CD1c-positive myeloid dendritic cell (primary cell): ENCODE results near the gene RPL7L1.
"Not testable (repeated sequence)": the region's sequence is repeated elsewhere in the genome, so short reads cannot be mapped to it uniquely, and the experiment has no call there.

Experiments used
- DNase-seq: peaks from one replicate; pipeline ENCODE4 v3.0.0-alpha.2; 2016; ENCODE audit errors: extremely low spot score

The RPL7L1 gene

DNA sequence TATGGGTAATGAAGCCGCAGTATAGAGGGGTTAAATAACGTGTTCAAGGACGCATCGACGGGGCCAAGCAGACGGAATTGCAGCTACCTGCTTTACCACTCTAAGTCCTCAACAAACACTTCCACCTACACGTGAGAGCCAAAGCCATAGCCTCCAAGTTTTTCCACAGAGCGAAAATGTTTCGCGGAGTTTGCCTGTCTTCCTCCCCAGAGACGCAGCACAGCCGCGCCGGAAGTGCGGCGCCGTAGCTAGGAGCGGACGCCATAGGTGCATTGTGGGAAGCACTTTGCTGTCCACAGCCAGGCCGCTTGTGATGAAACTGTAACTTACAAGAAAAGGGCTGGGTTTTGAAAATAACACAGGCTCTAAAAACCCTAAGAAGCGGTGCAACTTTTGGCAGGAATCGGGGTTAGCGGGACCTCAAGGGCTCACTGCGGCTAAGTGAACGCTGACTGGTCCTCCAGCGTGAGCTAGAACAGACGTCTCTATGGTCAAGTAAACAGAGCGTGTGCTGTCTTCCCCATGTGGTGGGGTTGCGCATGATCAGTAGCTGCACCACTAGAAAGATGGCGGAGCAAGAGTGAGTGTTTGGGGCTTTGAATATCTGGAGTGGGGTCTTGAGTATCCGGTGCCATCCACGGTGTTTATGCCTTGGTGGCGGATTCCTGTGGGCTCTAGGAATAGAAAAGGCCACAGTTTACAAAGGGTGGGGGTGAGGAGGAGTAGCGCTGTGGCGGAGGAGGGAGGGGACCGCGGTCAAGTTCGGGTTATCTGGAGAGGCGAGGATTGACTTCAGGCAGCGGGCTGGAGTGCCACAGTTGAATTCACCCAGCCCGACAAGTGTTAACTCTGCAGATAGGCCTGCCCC, at the start of gene RPL7L1:
Gene RPL7L1 (plus strand): TSS at position 245 of the 868 bp plus-strand sequence. CDS start 295 bp downstream, at position 540.
- peak; percentile 88 for DNase-seq

DNA sequence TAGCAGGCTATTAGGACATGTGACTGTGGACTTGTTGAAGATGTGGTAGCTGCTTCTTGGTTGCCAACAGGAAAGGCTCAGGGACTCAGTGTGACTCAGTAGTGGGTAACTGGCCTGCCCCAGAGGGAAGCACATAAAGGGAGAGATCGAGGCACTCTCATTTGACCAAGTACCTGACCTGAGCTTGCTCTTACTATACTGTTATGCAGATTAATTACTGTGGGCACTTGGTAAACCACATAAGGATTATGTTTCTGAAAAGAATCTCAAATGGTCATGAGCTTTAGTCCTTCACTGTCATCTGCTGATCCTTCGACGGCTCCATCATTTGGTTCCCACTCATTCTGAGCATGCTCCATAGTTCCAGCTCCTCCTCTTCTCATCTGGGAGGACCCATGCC, 48.2 kb upstream of the RPL7L1 start:
- no peak for DNase-seq

DNA sequence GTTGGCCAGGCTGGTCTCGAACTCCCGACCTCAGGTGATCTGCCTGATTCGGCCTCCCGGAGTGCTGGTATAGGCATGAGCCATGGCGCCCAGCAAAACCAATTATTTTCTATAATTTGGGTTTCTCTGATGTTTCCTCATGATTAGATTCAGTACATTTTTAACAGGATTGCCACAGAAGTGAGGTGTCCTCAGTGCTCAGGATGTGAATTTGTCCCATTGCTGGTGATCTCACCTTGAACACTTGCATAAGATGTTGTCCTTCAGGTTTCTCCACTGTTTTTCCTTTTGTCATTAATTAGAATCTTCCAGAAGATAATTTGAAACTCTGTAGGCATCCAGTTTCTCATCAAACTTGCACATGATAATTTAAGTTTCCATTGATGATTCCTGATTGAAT, 45.4 kb upstream of the RPL7L1 start:
- DNase-seq: no peak

DNA sequence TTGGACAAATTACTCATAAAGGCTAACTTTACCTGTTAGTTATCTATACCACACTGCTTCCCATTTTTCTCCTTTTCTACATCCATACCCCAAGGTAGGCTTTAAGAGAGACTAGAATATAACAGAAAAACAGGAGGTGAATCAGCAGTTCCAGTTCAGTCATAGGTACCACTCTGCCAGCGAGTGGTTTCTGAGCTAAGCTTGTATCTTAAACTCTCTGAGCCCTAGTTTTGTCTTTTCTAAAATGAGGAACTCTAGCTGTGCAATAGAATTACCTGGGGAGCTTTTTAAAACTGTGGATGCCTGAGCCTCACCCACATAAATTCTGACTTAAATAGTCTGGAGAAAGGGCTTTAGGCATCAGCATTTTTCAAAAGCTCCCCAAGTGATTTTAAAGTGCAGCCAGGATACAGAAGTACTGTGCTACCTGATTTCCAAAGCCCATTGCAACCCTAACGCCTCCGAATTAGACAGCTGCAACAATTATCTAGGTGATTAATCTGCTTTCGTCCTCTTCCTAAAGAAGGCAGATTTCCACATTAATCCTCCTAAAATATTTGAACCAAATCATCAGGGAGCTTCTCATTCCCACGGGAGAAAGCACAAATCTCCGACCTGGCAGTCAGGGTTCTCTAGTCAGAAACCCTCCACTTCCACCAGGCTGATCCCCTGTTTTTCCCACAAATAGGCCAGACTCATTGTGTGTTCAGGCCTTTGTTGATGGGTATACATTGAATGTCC, 37.4 kb upstream of the RPL7L1 start:
- DNase-seq: no peak

DNA sequence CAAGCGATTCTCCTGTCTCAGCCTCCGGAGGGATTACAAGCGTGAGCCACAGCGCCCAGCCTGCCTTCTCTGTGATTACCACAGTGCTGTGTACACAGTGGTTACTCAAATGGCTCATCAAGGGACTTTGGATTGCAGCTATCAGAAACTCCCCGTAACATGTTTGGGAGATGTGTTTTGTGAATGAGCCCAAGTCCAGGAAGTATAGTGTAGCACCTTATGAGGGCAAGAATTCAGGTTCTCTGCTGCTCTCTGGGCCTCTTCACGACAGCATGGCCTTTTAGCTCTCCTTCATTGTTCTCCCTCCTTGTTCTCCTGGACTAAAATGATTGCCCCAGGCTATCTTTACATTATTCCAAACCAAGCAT, 34.1 kb upstream of the RPL7L1 start:
- DNase-seq: no peak

DNA sequence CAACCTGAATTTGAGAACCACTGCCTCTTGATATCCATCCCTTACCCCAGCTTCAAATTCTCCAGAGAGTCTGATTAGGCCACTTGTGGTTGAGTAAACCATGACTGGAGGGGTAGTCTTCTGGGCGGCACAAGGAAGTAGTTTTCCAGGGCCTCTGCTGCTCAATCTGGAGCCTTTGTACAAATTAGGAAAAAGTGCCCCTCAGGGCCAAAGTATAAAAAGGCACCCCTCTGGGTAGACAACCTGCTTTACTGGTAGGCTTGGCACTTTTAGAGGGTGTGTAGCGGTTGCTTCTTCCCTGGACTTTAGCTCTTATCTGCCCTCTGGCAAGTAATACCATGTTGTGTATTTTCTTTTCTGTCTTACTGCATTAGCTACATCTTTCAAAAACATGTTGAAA, 32.9 kb upstream of the RPL7L1 start:
- no peak for DNase-seq

DNA sequence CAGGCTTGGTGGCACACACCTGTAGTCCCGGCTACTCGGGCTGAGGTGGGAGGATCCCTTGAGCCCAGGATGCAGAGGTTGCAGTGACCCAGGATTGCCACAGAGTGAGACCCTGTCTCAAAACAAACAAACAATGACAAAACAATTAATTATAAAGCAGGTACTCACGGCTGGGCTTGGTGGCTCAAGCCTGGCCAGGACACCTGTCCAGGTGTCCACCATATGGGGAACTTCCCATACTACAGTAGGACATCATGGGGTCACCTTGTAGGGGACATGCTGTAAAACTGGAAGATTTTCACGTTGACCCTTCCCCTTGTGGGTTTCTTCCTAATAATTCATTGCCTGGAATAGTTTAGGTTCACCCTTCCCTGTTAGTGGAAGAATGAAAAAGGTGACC, 30.7 kb upstream of the RPL7L1 start:
- no peak for DNase-seq

DNA sequence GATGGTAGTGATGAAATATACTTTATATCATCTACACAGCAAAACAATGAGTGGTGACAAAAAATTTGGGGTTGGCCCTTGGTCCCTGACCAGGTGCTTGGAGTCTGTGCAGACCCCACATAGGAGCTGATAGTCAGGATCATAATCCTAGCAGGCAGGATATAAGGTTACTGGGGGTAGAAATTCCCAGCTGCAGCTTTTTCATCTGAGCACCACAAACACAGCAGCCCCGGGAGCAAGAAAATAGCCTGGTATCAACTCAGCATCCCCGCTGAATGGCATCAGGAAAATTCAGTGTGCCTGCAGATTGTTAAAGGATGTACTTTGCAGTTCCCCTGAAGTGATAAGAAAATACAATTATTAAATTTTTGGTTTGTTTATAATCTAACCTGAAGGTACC, 27.8 kb upstream of the RPL7L1 start:
- DNase-seq: no peak

DNA sequence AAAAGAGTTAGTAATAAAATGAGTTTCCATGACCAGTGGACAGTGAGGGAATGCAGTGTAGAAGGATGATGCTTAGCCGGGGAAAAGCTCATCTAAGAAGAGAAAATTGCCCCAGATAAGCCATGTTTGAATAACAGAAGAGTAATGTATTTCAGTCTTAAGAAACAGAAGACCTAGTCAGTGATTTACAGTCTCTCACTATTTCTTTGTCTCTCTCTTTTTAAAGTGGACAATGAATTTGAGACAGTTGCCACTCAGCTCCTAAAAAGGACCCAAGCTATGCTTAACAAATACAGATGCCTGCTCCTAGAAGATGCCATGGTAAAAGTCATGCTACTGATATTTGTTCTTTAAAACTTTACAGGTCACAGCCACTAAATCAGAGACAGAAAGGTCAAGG, 19.4 kb upstream of the RPL7L1 start:
- DNase-seq: no peak

DNA sequence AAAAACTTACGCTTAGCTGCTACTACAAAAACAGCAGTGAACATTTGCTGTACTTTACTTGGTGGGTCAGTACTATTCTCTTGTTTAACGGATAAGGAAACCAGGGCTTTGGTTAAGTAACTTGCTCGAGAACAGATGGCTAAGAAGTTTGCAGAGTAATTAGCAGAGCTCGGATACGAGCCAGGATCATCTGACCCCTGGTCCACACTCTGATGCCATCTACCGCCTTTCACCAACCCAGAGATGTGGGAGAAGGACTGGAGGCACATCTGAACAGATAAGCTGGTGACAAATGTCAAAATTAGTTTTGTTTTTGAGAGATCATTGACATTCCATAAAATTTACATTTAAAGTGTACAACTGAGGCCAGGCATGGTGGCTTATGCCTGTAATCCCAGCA, 18.9 kb upstream of the RPL7L1 start:
- no peak for DNase-seq

DNA sequence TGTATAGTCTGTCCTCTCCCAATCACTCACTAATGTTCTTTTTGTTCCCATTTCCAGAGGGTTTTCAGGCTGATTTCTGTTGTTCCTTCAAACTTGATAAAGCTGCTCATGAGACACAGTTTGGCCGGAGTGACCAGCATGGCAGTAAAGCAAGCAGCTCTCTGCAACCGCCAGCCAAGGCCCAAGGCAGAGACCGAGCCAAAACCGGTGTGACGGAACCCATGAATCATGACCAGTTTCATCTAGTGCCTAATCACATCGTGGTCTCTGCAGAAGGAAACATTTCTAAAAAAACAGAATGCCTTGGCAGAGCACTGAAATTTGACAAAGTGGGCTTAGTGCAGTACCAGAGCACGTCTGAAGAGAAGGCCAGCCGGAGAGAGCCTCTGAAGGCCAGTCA, 14.8 kb upstream of the RPL7L1 start:
- no peak for DNase-seq

DNA sequence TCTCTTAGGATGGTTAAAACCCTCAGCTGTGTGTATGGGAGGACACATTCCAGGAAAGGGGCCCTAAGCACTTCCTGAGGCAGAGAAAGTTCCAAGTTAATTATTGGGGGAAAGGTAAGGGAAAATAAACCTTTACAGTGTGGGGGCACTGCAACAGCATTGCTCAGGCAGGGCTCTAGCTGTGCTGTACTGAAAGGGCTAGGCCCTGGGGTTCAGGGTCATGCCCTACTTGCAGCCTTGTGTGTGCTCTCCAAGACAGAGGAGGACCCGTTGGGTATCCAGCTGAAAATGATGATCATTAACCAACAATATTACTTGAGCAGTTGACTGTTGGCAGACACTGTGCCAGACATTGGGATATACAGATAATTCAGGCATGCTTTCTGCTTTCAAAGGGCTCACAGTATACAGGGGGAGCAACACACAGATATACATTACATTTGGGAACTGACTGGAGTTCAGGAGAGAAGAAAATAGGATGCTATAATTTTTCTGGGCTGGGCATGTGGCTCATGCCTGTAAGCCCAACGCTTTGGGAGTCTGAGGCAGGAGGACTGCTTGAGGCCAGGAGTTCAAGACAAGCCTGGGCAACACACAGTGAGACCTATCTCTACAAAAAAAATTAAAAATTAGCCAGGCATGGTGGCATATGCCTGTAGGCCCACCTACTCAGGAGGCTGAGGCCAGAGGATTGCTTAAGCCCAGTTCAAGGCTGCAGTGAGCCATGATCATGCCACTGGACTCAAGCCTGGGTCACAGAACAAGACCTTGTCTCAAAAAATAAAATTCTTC, 9.1 kb upstream of the RPL7L1 start:
- no peak for DNase-seq

DNA sequence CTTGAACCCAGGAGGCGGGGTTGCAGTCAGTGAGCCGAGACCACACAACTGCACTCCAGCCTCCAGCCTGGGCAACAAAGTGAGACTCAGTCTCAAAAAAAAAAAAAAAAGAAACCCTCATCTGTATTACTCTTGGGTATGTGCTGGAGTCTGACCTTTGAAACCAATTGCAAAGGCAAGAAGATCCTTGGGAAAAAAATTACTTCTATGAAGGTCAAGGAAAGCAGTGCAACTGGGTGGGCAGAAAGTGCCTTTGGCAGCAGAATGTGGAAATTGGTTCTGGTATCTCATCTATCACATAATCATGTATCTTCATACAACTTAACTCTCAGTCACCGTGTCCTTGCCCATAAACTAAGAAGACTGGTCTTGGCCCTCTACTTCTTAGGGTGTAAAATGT, 7.7 kb upstream of the RPL7L1 start:
- no peak for DNase-seq

DNA sequence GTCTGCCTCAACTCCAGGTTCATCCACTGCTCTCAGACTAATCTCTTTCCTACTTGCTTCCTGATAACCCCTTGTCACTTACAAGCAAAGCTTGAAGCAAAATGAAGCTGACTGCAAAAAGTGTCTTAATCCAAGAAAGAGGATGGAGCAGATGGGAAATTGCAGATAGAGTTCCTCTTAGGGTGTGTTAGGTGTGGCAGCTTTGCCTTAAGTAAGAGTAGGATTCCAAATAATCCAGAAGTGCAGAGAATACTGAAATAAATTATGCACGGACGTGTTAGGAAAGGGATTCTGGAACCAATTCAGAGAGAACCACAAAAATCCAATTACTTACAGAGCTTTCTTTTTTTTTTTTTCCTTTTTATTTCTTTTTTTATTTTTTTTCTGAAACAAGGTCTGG, 6.1 kb upstream of the RPL7L1 start:
- no peak for DNase-seq

DNA sequence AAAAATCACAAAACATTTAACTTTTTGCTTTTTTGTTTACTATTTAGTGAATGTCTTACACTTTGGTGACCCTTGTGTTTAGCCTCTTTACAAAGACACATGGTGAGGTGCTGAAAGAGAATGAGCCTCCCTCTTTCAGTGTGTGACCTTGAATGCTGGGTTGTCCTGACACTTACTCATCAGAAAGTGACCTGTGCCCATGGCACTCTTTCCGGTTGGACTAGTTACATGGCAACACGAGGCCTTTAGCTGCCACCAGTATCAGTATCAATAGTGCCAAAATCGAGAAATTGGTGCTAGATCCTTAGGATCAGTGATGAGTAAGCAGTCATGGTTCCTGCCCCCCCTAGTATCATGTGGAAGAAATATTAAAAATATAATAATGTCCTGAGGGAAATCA, 1.7 kb upstream of the RPL7L1 start:
- no peak for DNase-seq

DNA sequence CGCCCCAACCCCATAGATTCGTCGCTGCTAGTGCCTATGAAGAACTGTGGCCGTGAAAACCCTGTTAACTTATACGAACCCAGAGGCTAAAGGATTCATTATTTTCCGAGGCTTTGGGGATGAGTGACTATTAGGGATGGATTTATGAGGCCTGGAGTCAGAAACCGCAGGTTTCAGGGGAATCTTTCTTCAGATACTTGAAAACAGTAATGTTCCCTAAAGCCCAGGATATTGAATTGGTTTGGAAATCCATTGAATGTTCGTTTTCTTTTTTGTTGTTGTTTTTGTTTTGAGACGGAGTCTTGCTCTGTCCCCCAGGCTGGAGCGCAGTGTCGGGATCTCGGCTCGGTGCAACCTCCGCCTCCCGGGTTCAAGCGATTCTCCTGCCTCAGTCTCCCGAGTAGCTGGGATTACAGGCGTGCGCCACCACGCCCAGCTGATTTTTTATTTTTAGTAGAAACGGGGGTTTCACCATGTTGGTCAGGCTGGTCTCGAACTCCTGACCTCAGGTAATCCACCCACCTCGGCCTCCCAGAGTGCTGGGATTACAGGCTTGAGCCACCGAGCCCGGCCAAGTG, 913 bp downstream of the RPL7L1 start:
- not testable (repeated sequence) for DNase-seq

DNA sequence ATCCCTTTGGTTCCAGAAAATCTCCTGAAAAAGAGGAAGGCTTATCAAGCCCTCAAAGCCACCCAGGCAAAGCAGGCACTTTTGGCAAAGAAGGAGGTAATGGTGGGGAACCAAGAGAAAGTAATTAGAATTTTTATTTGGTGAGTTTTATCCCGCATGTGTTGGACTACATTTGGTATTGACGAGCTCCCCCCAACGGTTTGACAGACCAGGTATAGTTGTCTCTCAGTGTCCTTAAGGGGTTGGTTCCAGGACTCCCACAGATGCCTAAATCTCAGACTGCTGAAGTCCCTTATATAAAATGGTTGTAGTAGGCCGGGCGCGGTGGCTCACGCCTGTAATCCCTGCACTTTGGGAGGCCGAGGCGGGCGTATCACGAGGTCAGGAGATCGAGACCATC, 1.5 kb downstream of the RPL7L1 start:
- not testable (repeated sequence) for DNase-seq

DNA sequence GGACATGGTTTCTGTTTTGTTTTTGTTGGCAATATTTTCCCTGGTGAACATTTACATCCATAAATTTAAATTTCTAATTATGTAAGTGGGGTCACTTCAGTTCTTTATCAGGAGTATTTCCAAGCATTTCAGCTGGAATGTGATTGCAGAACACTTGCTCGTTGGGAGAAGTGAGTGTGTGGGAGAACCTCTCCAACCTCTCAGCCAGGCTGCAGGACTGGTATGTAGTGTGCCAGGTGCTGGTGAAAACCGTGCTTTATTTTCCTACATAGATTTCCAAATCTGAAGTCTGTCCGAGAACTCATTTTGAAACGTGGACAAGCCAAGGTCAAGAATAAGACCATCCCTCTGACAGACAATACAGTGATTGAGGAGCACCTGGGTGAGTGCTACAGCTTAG, 6.3 kb downstream of the RPL7L1 start:
- no peak for DNase-seq

DNA sequence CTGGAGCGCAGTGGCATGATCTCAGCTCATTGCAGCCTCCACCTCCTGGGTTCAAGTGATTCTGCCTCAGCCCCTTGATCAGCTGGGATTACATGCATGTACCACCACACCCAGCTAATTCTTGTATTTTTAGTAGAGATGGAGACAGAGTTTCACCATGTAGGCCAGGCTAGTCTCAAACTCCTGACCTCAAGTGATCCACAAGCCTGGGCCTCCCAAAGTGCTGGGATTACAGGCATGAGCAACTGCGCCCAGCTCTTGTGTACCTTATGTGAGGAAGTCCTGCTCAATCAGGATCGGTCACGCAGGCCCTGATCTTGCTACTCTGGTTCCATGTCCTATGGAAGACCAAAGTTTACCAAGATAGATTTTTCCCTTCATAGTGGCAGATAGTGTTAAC, 8.8 kb downstream of the RPL7L1 start:
- DNase-seq: not testable (repeated sequence)

DNA sequence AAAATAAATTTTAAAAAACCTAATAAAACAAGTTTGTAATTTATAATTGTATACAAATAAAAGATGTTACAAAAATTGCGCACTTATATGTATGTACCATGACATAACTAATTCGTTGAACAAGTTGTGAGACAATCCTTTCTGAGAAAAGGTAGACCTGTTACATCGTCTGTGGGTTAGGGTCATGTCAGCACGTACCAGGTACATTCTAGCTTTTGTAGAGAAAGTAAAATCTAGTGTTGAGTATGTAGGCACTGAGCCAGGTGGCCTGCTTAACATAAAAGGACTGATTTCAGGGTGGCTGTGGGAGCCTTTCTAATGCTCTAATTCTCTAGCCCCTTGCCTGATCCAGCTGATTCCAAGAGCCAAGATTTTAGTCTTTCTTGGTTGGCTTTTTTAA, 10.4 kb downstream of the RPL7L1 start:
- DNase-seq: no peak

DNA sequence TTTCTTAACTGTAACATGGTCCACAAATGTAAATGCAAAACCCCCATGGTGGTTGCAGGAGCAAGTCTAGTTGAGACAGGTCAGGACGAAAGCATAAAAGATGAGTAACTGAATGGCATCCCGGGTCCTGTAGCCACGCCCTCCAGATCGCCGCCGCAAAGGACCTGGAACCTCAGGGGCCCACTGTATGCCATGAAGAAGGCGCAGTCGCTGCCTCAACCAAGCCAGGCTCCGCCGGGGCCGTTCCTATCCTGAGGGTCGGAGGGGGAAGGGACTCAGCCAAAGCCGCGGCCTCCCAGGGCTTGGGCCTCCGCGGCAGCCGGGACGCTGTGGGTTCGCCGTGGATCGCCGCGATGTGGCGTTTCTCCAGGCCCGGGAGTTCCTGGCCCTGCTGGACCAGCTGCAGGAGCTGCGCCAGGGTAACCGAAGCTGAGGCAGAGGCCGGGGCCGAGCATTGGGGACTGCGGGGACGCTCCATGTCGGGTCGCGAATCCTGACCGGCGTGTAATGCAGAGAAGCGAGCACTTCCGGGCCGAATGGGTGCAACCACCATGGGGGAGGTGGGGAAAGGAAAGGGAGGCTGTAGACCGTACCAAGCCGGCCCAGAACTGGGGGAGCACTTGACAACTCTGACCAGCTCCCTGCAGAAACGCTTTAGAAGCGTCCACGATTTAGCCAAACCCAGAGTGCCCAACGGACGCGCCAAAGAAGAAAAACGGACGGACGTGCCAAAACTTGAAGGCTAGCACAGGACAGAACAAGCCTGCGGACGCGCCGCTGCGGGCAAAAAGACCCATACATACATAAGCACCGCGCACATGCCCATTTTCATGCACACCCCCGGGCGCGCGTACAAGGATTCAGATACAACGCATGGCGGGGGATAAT, 11.1 kb downstream of the RPL7L1 start:
- DNase-seq: peak; percentile 92
